RWPE2 (cell line): ENCODE data around the gene SCGB1C1.
"Not testable (repeated sequence)": the region's sequence is repeated elsewhere in the genome, so short reads cannot be mapped to it uniquely, and the experiment has no call there.

Experiments used
- ATAC-seq: fragments of 200-7000 bp; cut with Tn5 transposase; 3 replicates; pipeline ENCODE4 v1.9.1; 2021; ENCODE audit warnings: low read depth
- DNase-seq: peaks from one replicate; pipeline ENCODE4 v3.0.0-alpha.2; 2020; ENCODE audit warnings: low spot score
- H3K27ac ChIP-seq: fragments of 450-650 bp; 2 replicates; pipeline ENCODE4 v1.5.1; 2017; ENCODE audit warnings: mild to moderate bottlenecking; ENCODE audit not compliant: poor library complexity, severe bottlenecking
- H3K27me3 ChIP-seq: fragments of 250-450 bp; sonication (Bioruptor Pico); 2 replicates; pipeline ENCODE4 v1.5.1; 2021; ENCODE audit warnings: mild to moderate bottlenecking, moderate library complexity; ENCODE audit not compliant: insufficient read depth, poor library complexity, severe bottlenecking
- H3K36me3 ChIP-seq: fragments of 250-450 bp; sonication (Bioruptor Pico); 2 replicates; pipeline ENCODE4 v1.5.1; 2020; ENCODE audit warnings: low read depth, mild to moderate bottlenecking, moderate library complexity
- H3K4me1 ChIP-seq: fragments of 250-450 bp; sonication (Bioruptor Pico); 2 replicates; pipeline ENCODE4 v1.5.1; 2021; ENCODE audit warnings: mild to moderate bottlenecking, moderate library complexity; ENCODE audit not compliant: insufficient read depth, poor library complexity, severe bottlenecking
- H3K4me3 ChIP-seq: fragments of 250-450 bp; sonication (Bioruptor Pico); 2 replicates; pipeline ENCODE4 v1.5.1; 2021; ENCODE audit warnings: mild to moderate bottlenecking, moderate library complexity; ENCODE audit not compliant: severe bottlenecking
- H3K9me3 ChIP-seq: fragments of 250-450 bp; sonication (Bioruptor Pico); 2 replicates; pipeline ENCODE4 v1.5.1; 2021; ENCODE audit warnings: mild to moderate bottlenecking, moderate library complexity; ENCODE audit not compliant: severe bottlenecking
- CTCF ChIP-seq: fragments of 450-650 bp; IDR thresholded peaks from one replicate; pipeline ENCODE4 v1.5.1; 2017; ENCODE audit warnings: mild to moderate bottlenecking, moderate library complexity; ENCODE audit not compliant: poor library complexity, severe bottlenecking

Gene SCGB1C1

GRCh38 chr11:216081-216974 is 23.4 kb downstream of the SCGB1C1 start:
- no peak overlapping the region for H3K4me3 ChIP-seq
- H3K9me3 ChIP-seq: no peaks in the 10 kb centered on the region
- no peak for TF ChIP-seq CTCF
- no peak for DNase-seq
- H3K27me3 ChIP-seq: no peaks in the 10 kb centered on the region
- no peak overlapping the region for H3K27ac ChIP-seq
- ATAC-seq: no peak; the same call in 2 of the 3 replicates
- peaks cover 52% of the 10 kb centered on the region for H3K36me3 ChIP-seq
- no peaks in the 10 kb centered on the region for H3K4me1 ChIP-seq

- Histone ChIP-seq H3K4me3 (no peak overlapping the region), H3K27ac (no peak overlapping the region), H3K9me3 (no peaks in the 10 kb centered on the region), H3K27me3 (no peaks in the 10 kb centered on the region), H3K36me3 (peaks cover 40% of the 10 kb centered on the region), H3K4me1 (no peaks in the 10 kb centered on the region)
- no peak for TF ChIP-seq CTCF
- DNase-seq: no peak
- ATAC-seq: no peak
These were observed 24.8 kb downstream of the SCGB1C1 start for GRCh38 chr11:217704-218103.

GRCh38 chr11:218815-219593 is 26.1 kb downstream of the SCGB1C1 start:
- peaks cover 27% of the 10 kb centered on the region for H3K36me3 ChIP-seq
- no peaks in the 10 kb centered on the region for H3K9me3 ChIP-seq
- DNase-seq: no peak
- no peaks in the 10 kb centered on the region for H3K4me1 ChIP-seq
- H3K4me3 ChIP-seq: no peak overlapping the region
- no peak for TF ChIP-seq CTCF
- H3K27me3 ChIP-seq: no peaks in the 10 kb centered on the region
- ATAC-seq: no peak
- H3K27ac ChIP-seq: no peak overlapping the region

- not testable (repeated sequence) for H3K4me1 ChIP-seq, H3K27me3 ChIP-seq, H3K9me3 ChIP-seq, H3K4me3 ChIP-seq, DNase-seq, ATAC-seq, H3K27ac ChIP-seq
- H3K36me3 ChIP-seq: peaks cover 10% of the 10 kb centered on the region
These were observed 27.9 kb downstream of the SCGB1C1 start for GRCh38 chr11:220641-221215.

GRCh38 chr11:221539-221938 is 28.7 kb downstream of the SCGB1C1 start:
- H3K36me3 ChIP-seq: peaks cover 5% of the 10 kb centered on the region; the same call in 1 of the 2 replicates
- H3K27ac ChIP-seq: no peak overlapping the region
- H3K4me3 ChIP-seq: no peak overlapping the region

More at GRCh38 chr11:221539-221938, 28.7 kb downstream of the SCGB1C1 start:
- Histone ChIP-seq H3K4me1 (no peaks in the 10 kb centered on the region), H3K9me3 (no peaks in the 10 kb centered on the region), H3K27me3 (no peaks in the 10 kb centered on the region)
- DNase-seq (no peak), ATAC-seq (no peak)
- no peak for TF ChIP-seq CTCF
